ENCODE measurements around the gene EGLN3. TPM values are rescaled to one million over a fixed set of nuclear protein-coding genes. Genes with fewer than 3 reads are reported as not detected.

Gene EGLN3
- total RNA-seq, 1 experiment from 2014 or later, result 5.0 TPM

DNA sequence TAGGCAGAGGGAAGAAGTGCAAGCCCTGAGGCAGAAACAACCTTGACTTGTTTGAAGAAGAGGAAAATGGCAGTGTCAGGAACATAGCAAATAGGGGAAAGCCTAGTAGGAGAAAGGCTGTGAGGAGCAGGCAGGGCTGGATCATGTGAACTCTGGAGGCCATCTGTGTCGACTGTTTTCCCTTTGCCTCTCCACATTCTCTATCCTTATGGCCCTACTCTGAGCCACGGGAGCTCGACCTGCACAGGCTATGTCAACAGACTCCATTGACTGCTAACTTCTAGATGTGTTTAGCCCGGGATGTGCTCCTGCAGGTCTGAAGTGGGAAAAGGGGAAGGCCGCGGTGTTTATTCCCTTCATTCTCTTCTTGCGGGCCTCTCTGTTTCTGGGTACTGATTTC, 35.2 kb downstream of the EGLN3 start:
- no peak for DNase-seq (ENCODE audit: low spot score)

DNA sequence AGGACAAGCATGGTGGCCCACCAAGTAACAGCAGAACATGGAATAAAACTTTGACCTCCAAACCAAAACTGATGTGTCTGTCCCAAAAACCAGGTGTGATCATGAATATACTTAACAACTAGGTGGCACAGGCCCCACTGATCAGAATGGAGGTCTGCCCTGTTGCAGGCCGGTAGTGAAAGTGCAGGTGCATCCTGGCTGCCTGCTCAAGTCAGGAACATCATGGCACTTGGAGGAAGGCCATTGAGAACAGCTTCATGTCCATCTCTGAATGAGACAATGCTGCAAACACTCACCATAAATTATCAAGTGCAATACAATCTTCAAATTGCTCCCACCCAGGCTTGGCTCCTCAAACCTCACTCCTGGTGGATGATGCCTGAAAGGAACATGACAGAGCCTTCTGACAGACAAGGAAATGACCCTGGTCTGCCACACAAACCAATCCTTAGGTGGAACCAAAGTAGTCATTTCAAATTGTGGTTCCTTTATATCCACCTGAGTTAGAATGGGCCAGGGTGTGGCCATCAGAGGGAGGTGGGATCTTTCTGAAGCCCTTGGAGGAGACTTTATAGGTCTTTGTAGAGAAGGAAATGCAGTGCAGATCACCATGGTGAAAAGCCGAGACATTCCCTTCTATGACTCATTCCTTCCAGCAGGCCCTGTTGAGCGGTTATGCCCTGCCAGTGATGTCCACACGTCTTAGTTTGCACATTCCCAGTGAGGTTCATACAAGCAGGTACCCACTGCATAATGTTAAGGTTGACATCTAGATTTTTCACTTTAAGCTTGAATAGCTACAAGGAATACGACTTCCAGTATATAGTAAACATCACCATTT, 36.0 kb downstream of the EGLN3 start:
- DNase-seq (ENCODE audit: low spot score), result peak; percentile 80

- no peak for DNase-seq (ENCODE audit: low spot score)
Observed at GRCh38 chr14:33911046-33911445, 39.8 kb downstream of the EGLN3 start.

DNA sequence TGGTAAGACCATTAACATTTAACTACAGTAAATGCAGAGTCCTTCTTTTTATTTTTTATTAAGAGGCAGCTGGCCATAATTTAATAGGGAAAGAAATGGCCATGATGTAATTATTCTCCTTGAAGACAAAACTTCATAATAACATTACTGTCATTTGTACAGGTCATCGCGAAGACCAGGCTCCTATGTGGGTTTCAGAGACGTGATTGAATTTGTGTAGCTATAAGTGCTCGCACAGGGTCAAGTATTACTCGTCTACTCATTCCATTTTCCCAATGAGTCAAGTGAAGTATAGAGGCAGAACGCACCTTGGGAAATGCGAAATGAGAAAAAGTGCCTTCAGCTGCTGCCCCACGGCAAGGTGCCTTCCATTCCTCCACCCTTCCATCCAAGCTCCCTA, 40.4 kb downstream of the EGLN3 start:
- no peak for DNase-seq (ENCODE audit: low spot score)

- peak; percentile 9 for DNase-seq (ENCODE audit: low spot score)
Observed at GRCh38 chr14:33909380-33910084, 41.3 kb downstream of the EGLN3 start.

DNA sequence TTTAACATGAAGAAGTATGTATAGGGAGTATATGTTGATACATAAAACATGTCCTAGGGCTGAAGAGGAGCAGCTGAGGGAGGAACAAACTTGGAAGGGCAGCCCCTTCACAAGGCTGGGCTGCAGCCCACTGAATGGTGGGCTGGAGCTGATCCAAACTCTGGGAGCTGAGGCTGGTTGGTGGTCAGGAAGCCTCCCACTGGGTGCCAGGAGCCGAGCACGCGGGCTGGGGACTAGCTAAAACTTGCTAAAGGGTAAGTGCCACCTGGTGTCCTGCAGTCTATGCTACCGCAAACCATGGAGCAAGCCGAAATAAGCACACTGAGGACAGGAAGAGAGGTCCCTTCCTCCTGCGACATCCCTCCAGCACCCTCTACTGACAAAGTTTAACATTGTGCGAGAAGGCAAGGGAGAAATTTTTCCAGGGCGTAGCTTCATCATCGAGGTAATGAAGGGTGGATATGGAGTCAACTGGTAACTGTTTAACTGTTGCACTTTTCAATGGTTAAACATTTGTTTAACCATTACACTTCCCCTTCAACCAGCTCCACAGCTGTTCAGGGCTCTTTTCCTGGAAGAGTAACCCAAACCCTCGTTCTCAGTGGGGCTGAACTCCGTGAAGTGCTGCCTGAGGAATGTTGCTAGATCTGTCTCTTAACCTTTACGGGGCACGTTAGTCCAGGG, 42.2 kb downstream of the EGLN3 start:
- peak; percentile 36 for DNase-seq (ENCODE audit: low spot score)

DNA sequence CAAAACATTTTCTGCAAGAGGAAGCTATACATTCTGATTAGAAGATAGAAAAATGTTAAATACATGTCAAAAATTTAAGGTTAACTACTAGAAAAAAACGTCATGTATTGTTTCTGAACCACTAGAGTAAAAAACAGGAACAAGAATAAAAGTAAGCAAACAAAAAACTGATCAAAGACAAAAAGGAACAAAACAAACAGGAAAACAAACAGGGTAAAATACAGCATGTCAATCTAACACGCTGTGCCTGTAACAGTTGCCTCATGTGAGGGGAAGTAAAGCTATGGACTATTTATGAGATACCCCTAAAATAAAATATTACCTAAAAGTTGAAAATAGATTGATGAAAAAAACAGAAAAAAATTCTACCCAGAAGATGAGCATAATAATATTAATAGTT, 43.9 kb downstream of the EGLN3 start:
- no peak for DNase-seq (ENCODE audit: low spot score)

DNA sequence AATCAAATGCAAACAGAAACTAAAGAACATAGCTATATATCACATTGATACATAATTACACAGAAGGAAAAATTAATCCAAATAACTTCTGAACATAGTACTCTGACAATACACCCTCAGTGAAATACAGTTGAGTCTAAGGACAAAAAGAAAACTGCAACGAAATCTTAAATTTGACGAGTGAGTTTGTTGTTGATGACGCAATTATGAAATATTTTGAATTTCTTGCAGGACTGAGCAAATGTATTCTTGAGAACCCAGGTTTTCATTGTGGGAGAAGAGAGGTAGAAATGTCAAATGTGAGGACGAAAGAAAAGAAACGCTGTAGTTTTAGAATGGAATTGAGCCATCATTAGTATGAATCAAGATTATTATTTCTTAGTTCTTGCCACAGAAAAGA, 46.3 kb downstream of the EGLN3 start:
- DNase-seq (ENCODE audit: low spot score), result no peak

- DNase-seq (ENCODE audit: low spot score), result no peak
Observed at GRCh38 chr14:33903369-33903768, 47.5 kb downstream of the EGLN3 start.

- DNase-seq (ENCODE audit: low spot score), result no peak
Observed at GRCh38 chr14:33902363-33902762, 48.5 kb downstream of the EGLN3 start.

DNA sequence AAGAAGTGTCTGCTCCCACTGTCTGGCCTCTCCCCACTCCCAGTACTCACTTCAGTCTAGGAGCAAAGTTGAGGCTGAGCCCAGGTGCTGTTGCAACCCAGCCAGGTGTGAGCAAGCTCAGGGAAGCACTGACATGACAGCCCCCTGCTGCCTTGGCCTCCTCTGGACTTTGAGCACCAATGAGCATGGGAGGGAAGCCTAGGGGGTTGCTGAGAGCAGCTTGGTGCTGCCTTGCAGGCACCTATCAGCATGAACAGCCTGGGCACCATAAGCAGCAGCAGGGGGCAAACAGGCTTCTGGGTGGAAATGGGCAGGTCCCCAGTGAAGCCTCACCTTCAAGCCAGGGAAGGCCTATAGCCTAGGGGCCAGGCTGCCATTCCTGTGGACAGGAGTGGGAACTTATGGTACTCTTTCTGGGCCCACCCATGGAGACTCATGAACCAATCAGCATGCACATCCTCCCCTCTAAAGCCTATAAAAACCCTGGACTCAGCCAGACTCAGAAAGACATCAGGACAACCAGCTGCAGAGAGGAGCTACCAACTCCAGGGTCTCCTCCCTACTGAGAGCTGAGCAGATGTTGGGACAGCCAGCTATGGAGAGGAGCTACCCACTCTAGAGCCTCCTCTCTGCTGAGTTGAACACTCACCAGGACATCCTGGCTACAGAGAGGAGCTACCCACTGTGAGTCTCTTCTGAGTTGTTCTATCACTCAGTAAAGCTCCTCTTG, 49.3 kb downstream of the EGLN3 start:
- no peak for DNase-seq (ENCODE audit: low spot score)

GRCh38 chr14:33900706-33901105, 50.2 kb downstream of the EGLN3 start:
- DNase-seq (ENCODE audit: low spot score), result no peak

- no peak for DNase-seq (ENCODE audit: low spot score)
Observed at GRCh38 chr14:33899723-33900341, 51.0 kb downstream of the EGLN3 start.

DNA sequence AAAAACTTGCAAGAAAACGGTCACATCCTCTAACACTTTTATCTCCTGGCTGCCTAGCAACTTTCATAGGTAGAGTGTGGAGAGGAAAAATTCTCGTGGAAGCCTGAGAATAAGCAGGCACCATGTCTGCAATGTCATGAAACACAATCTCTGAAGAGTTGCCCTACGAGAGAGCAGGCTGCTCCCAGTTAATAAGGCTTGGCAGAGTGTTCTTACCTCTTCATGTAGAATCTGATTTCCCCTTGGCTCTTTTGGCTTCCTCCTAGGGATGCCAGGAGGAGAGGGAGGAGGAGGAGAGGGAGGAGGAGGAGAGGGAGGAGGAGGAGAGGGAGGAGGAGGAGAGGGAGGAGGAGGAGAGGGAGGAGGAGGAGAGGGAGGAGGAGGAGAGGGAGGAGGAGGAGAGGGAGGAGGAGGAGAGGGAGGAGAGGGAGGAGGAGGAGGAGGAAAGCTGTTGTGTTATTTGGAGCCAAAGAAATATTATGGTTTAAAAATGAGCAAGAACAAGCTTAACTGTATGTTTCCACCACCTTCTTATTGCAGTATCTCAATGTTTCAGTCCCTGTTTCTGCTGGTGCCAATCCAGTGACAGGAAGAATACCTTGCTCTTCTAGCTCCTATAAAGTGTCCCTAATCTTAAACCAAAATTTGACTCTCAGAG, 52.9 kb downstream of the EGLN3 start:
- no peak for DNase-seq (ENCODE audit: low spot score)

DNA sequence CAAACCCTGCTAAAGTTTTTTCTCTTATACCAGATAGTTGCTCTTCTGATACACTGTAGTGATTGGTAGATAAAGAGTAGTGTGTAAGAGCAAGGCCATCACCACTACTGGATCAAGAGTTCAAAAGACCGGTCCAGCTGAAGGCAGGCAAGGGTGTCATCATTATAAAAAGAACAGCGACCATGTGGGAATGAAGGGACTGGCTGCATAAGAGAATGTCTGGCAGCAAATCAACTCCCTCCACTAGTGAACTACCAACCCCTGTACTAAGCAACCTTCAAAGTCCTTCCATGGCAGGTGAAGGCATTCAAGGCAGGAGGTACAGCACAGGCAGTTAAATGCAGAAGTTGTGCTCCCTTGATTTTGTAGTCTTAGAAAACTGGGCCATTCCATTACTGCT, 53.5 kb downstream of the EGLN3 start:
- no peak for DNase-seq (ENCODE audit: low spot score)

DNA sequence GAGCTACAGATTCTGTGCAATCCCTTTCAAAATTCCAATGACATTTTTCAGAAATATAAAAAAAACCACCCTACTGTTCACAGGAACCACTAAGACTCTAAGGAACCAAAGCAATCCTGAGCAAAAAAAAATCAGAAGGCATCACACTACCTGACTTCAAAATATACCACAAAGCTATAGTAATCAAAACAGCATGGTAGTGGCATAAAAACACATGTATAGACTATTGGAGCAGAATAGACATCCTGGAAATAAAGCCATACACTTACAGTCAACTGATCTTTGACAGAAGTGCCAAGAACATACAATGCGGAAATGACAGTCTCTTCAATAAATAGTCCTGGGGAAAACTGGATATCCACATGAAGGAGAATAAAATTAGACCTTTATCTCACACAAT, 56.5 kb downstream of the EGLN3 start:
- no peak for DNase-seq (ENCODE audit: low spot score)

- DNase-seq (ENCODE audit: low spot score), result peak; percentile 3
Observed at GRCh38 chr14:33891700-33892099, 59.2 kb downstream of the EGLN3 start.

GRCh38 chr14:33884916-33885315, 66.0 kb downstream of the EGLN3 start:
- DNase-seq (ENCODE audit: low spot score), result no peak

GRCh38 chr14:33880330-33880729, 70.5 kb downstream of the EGLN3 start:
- DNase-seq (ENCODE audit: low spot score), result no peak

DNA sequence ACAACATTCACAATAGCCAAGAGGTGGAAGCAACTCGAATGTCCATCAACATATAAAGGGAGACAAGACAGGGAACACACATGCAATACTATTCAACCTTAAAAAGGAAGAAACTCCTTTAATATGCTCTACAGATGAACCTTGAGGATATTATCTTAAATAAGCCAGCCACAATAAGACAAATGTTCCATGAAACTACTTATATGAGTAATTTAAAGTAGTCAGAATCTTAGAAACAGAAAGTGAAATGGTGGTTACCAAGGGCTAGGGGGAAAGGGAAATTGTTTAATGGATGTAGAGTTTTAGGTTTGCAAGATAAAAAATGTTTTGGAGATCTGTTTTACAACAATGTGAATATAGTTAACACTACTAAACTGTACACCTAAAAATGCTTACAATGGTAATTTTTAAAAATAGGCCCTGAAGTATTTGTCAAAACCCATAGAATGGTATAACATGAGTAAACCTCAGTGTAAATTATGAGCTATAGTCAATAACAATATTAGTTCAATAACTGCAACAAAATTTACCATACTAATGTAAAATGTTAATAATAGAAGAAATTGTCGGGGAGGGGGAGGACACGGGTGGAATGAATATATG, 71.1 kb downstream of the EGLN3 start:
- no peak for DNase-seq (ENCODE audit: low spot score)

Data from HT-29 (cell line).